ENCODE results near the gene TRIM71. TPM values are rescaled to one million over a fixed set of nuclear protein-coding genes. Genes with fewer than 3 reads are reported as not detected.

TRIM71 gene
- total RNA-seq, 2 experiments from 2014 or later, result not detected

DNA sequence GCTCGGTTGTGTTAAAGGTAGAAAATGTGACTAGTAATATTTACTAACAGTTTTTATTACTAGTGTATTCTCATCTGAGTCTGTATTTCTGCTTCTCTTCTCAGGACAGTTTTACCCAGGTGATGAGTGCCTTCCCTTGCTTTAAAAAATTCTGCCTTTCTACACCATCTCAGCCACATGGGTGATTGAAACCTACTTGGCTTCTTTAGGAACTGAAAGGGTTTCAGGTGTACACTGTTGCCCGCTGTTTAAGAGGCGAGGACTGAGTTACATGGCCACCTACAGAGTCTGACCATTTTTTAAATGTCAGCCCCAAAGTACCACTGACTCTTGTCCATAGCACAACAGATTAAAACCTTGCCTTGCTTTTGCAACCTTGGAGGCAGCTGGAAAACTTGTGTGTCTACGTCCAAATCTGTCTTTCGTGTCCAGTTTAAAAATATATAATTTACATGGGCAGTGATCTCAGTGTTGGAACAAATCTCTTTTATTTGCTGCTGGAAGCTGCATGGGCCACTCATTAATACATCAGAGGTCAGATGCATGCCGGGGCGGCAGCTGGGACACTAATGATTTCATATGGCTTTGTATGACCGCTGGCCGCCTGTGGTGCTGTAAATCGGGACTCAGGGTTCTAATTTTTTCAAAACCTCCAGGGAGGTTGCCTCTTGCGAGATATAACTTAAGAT lies 44.6 kb downstream of the TRIM71 start:
- Mint-ChIP-seq H3K9me3 (ENCODE audit: insufficient read depth) (no peaks in the 10 kb centered on the region), H3K4me3 (no peak overlapping the region), H3K36me3 (ENCODE audit: low read depth) (no peaks in the 10 kb centered on the region), H3K4me1 (ENCODE audit: low read depth) (no peaks in the 10 kb centered on the region), H3K27me3 (ENCODE audit: low read depth) (peaks cover 4% of the 10 kb centered on the region), H3K27ac (no peak overlapping the region)
- DNase-seq (no peak), ATAC-seq (no peak)
- ChIA-PET POLR2A (no interaction called here), CTCF (no interaction called here)

DNA sequence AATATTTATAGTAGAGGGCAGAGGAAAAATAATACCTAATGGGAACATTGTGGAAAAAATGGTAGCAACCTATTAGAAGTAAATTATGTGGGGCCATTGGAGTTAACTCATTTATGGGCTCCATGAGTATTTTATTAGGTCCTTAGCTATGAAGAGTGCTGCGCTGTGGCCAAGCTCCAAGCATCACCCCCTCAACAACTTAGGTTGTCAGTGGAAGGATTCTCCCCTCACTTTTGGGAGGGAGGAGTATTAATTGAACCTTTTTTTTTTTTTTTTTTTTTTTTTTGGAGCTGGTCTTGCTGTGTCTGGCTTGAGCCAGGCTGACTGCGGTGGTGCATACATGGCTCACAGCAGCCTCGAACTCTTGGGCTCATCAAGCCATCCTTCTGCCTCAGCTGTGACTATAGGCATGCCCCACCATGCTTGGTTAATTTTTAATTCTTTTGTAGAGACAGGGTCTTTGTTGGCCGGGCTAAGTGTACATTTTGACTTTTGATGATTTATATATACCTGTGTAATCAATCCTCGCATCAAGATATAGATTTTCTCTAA lies 45.2 kb downstream of the TRIM71 start:
- Mint-ChIP-seq H3K27ac (no peak overlapping the region), H3K27me3 (ENCODE audit: low read depth) (peaks cover 3% of the 10 kb centered on the region), H3K4me3 (no peak overlapping the region), H3K9me3 (ENCODE audit: insufficient read depth) (no peaks in the 10 kb centered on the region), H3K4me1 (ENCODE audit: low read depth) (no peaks in the 10 kb centered on the region), H3K36me3 (ENCODE audit: low read depth) (no peaks in the 10 kb centered on the region)
- ATAC-seq, result no peak
- POLR2A ChIA-PET, result no interaction called here
- CTCF ChIA-PET, result no interaction called here
- DNase-seq, result no peak

DNA sequence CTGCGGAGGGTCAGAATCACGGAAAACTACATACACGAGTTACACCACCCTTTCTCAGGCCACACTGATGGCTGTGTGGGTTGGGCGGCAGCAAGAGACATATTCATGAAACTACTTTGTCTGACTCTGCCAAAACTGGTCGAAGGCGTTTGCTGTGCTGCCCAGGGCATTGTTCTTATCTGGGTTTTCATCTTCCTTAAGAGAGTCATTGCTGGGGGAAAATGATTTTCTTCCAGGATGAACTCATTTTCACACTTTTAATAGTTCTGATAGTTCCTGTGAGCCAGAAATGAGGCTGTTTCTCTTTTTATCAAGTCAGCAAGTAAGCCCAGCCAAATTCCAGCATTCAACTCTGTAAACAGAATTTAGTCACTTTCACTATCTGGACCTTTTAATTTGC lies 47.6 kb downstream of the TRIM71 start:
- CTCF ChIA-PET, result no interaction called here
- H3K4me1 Mint-ChIP-seq (ENCODE audit: low read depth), result no peaks in the 10 kb centered on the region
- H3K9me3 Mint-ChIP-seq (ENCODE audit: insufficient read depth), result no peaks in the 10 kb centered on the region
- ATAC-seq (no peak), DNase-seq (no peak)
- H3K4me3 Mint-ChIP-seq, result no peak overlapping the region
- POLR2A ChIA-PET, result no interaction called here
- no peaks in the 10 kb centered on the region for H3K36me3 Mint-ChIP-seq (ENCODE audit: low read depth)
- H3K27me3 Mint-ChIP-seq (ENCODE audit: low read depth), result peaks cover 2% of the 10 kb centered on the region
- no peak overlapping the region for H3K27ac Mint-ChIP-seq

DNA sequence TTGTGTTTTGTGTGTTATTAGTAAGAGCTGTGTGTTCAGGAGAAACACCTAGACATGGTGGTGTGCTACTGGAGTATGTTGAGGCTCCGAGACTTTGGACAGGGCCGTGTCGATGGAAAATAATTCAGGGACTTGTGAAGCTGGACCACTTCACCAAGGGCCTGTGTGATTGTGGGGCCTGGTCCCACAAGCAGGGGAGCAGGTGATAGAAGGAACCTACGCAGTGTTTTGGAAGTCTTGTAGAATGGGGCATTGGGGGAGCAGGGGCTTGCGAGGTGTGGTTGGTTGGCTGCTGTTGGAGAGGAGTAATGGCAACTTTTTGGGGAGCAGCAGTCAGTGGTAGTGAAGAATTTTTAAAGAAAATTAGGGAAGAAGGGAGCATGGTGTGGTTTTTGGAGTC lies 48.7 kb downstream of the TRIM71 start:
- CTCF ChIA-PET, result no interaction called here
- Mint-ChIP-seq H3K4me3 (no peak overlapping the region), H3K9me3 (ENCODE audit: insufficient read depth) (no peaks in the 10 kb centered on the region), H3K27me3 (ENCODE audit: low read depth) (peaks cover 4% of the 10 kb centered on the region), H3K27ac (no peak overlapping the region), H3K36me3 (ENCODE audit: low read depth) (no peaks in the 10 kb centered on the region), H3K4me1 (ENCODE audit: low read depth) (no peaks in the 10 kb centered on the region)
- DNase-seq (no peak), ATAC-seq (no peak)
- POLR2A ChIA-PET, result no interaction called here

DNA sequence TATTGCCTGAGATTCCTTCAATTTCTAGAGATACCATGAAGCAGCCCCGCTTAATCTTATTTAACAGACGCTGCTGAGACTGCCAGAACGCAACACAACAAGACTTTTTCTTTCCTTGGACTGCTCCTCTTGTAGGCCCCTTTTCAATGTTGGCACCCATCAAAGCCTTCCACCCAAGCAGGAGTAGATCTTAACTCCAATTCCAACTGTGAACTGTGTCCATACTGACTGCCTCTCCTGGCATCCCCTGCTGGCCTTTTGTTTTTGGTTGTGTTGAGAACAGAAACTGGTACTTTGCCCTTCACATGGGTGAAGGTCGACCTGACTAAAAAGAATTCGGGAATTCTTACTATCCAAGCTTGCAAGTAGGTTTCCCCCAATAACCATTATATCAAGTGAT lies 50.2 kb downstream of the TRIM71 start:
- Mint-ChIP-seq H3K4me1 (ENCODE audit: low read depth) (no peaks in the 10 kb centered on the region), H3K27me3 (ENCODE audit: low read depth) (peaks cover 8% of the 10 kb centered on the region), H3K9me3 (ENCODE audit: insufficient read depth) (no peaks in the 10 kb centered on the region), H3K36me3 (ENCODE audit: low read depth) (no peaks in the 10 kb centered on the region), H3K4me3 (no peak overlapping the region), H3K27ac (no peak overlapping the region)
- POLR2A ChIA-PET, result no interaction called here
- ATAC-seq (no peak), DNase-seq (no peak)
- CTCF ChIA-PET, result no interaction called here

DNA sequence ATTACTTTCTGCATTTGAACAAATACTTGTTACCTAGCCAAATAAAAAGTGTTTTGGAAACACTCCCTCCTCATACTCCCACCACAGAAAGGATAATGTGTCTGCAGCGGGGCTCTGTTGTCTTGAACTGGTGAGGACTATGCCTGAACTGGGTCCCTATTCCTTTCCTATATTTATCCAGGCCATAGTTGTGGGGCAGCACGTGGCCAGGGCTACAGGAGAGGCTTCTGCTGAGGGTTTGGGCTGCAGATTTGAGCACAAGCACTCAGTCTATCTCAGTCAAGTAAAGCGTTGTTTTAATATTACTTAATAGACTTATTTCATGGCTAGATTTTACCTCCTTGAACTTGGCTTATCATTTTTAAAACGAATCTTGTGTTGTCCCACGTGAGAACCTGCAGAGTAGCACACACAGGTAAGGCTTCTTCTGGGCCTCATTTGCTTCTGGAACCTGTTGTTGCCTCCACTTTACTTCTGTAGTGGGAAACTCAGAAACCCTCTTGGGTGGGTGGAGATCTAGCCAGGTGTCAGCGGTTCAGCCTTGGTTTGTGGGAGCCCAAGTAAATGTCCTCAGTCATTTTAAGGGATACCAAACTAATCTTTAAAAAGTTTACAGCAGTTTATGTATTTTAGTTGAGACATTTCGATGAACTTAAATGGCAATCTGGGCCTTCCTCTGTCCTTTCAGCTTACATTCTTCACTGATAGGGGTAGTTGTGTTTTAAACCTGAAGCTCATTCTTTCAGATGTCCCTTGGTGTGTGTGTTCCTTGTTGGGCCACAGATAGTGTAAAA lies 51.1 kb downstream of the TRIM71 start:
- no peaks in the 10 kb centered on the region for H3K36me3 Mint-ChIP-seq (ENCODE audit: low read depth)
- H3K4me3 Mint-ChIP-seq, result no peak overlapping the region
- no peak for DNase-seq
- H3K9me3 Mint-ChIP-seq (ENCODE audit: insufficient read depth), result no peaks in the 10 kb centered on the region
- no peaks in the 10 kb centered on the region for H3K4me1 Mint-ChIP-seq (ENCODE audit: low read depth)
- H3K27me3 Mint-ChIP-seq (ENCODE audit: low read depth), result peaks cover 15% of the 10 kb centered on the region
- no peak overlapping the region for H3K27ac Mint-ChIP-seq
- ChIA-PET POLR2A (no interaction called here), CTCF (no interaction called here)
- no peak for ATAC-seq

DNA sequence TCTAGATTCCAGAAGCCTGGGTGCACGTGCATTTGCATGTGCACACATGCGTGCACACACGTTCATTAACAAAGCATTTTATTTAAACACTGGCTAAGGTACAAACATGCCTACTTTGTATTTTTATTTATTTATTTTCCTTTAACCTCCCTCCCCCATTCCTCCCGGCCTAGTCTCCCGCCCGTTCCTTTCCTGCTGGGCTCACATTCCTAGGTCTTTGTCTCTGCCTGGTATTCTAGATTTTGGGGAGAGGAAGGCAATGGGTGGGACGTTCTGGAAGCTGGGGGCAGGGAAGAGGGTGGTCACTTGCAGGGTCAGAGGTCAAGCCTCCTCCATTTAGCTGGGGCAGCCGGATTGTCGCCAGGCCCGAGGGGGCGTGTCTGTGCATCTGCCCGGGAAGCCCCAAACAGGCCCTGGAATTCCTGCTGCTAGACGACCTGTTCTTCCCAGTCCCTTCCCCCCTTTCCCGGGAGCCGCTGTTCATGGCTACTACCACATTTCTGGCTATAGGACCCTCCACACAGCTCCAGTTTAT lies 51.8 kb downstream of the TRIM71 start:
- ChIA-PET CTCF (no interaction called here), POLR2A (no interaction called here)
- ATAC-seq (no peak), DNase-seq (no peak)
- Mint-ChIP-seq H3K27me3 (ENCODE audit: low read depth) (peaks cover 15% of the 10 kb centered on the region), H3K9me3 (ENCODE audit: insufficient read depth) (no peaks in the 10 kb centered on the region), H3K4me3 (no peak overlapping the region), H3K4me1 (ENCODE audit: low read depth) (no peaks in the 10 kb centered on the region), H3K36me3 (ENCODE audit: low read depth) (no peaks in the 10 kb centered on the region), H3K27ac (no peak overlapping the region)

DNA sequence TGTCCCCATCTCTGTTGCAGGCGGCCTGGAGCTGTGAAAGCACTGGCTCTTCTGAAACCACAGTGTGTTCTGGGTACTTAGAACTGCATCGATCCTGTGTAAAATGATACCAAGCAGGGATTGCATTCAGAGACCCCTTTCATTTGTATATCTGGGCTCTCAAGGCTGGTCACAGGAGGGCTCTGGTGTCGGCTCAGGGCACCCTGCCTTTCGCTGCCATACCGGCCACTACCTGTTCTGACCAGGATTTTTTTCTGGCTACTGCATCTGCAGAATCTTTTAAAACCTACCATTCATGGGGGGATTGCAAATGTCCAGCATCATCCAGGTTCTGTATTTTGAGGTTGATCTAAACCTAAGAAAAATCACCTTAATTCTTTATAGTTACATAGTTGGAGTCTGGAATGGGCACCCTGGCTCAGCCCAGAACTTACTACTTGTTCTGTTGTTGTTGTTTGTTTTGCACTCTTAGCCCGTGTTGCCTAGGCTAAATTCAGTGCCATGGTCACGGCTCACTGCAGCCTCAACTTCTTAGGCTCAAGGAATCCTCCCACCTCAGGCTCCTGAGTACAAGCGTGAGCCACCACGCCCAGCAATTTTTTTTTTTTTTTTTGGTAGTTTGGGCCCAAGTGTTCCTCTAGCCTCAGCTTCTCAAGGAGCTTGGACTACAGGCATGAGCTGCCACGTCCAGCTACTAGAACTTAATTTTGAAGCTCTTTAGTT lies 52.7 kb downstream of the TRIM71 start:
- DNase-seq (no peak), ATAC-seq (no peak)
- Mint-ChIP-seq H3K9me3 (ENCODE audit: insufficient read depth) (no peaks in the 10 kb centered on the region), H3K4me1 (ENCODE audit: low read depth) (no peaks in the 10 kb centered on the region), H3K36me3 (ENCODE audit: low read depth) (no peaks in the 10 kb centered on the region), H3K27ac (no peak overlapping the region), H3K27me3 (ENCODE audit: low read depth) (peaks cover 15% of the 10 kb centered on the region), H3K4me3 (no peak overlapping the region)
- ChIA-PET CTCF (interaction anchor here (1.0 kb wide), 1 partner anchor 502 kb away, joined by 3 read pairs; no protein-coding TSS in a partner anchor), POLR2A (no interaction called here)

DNA sequence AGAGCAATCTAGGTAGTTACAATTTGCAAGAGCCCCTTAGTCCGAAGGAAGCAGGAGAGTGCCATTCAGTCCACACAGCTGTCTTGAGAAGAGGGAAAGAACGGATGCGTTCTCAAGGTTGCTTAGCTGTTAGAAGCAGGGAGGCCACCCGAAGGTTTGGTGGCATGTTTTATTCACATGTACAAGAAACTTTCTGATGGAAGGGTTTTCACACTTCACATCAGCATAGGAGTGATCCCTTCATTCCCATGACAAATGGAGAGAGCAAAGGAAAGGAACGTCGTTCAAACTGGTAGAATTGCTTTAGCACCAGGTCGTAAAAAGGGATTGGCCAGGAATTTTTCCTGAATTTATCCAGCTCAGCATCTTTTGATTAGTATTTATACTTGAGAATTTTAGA lies 53.5 kb downstream of the TRIM71 start:
- H3K4me1 Mint-ChIP-seq (ENCODE audit: low read depth), result no peaks in the 10 kb centered on the region

DNA sequence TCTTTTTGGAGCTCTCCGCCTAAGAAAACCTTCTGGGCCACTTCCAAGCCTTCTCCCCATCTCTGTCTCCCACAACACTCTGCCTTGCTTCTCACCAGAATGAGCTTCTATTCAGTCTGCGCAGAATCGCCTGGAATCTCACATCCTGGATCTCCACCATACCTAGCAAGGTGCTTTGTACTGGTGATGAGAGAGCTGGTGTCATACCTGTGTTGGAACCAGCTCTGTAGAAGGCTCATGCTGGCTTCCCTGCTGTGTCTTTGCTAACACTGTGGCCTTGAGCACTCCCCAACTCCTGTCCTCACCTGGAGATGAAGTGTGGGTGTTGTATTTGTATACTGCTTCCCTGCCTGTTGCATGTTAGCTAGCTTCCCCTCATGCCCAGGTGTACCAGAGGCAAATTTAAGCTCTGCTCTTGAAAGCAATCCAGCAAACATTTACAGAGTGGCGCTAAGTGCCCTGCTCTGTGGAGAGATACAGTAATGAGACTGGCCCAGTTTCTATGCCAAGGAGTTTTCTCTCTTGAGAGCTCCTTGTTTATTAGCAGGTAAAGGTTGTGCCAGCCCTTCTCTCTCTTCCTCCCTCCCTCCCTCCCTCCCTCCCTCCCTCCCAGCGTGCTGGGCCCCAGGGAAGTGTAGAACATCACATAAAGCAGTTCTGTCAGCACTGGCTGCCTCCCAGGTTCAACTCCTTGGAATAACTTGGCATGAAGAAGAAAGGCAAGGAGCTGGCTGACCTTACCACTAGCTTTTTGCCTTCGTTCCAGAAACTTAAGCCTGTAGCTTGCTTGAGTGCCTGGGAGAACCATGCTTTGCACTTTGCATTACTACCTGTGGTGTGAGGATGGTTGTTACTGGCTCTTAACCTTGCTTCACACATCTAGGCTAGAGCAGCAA lies 54.9 kb downstream of the TRIM71 start:
- Mint-ChIP-seq H3K36me3 (ENCODE audit: low read depth) (no peaks in the 10 kb centered on the region), H3K27ac (no peak overlapping the region), H3K4me3 (no peak overlapping the region), H3K27me3 (ENCODE audit: low read depth) (peaks cover 30% of the 10 kb centered on the region), H3K4me1 (ENCODE audit: low read depth) (no peaks in the 10 kb centered on the region), H3K9me3 (ENCODE audit: insufficient read depth) (no peaks in the 10 kb centered on the region)
- ATAC-seq, result no peak
- POLR2A ChIA-PET, result no interaction called here
- CTCF ChIA-PET, result no interaction called here
- DNase-seq, result no peak

More for the DNA sequence above, 53.5 kb downstream of the TRIM71 start:
- POLR2A ChIA-PET, result no interaction called here
- CTCF ChIA-PET, result interaction anchor here (1.0 kb wide), 1 partner anchor 502 kb away, joined by 3 read pairs; no protein-coding TSS in a partner anchor
- no peak for DNase-seq
- H3K36me3 Mint-ChIP-seq (ENCODE audit: low read depth), result no peaks in the 10 kb centered on the region
- H3K27me3 Mint-ChIP-seq (ENCODE audit: low read depth), result peaks cover 20% of the 10 kb centered on the region
- H3K4me3 Mint-ChIP-seq, result no peak overlapping the region
- H3K27ac Mint-ChIP-seq, result no peak overlapping the region
- no peaks in the 10 kb centered on the region for H3K9me3 Mint-ChIP-seq (ENCODE audit: insufficient read depth)
- ATAC-seq, result no peak

DNA sequence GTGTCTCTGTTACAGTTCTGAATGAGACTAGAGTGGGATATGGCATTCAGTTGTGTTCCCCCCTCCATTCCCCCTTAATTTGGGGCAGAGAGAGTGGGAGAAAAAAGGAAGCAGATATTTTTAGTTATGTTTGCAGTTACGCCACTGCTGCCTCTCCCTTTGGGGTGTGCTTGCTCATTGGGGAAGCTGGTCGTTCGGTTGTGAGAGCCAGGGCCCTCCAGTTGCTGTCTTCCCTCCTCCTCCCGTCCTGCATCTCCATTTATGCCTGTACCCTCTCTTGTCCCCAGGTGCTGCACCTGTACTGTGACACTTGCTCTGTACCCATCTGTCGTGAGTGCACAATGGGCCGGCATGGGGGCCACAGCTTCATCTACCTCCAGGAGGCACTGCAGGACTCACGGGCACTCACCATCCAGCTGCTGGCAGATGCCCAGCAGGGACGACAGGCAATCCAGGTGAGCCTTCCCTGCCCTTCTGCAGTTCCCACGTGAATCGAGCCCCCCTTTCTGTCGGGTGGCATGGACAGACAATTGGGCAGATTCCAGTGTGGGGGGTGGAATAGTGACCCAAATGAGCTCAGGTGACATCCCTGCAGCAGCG lies 55.8 kb downstream of the TRIM71 start:
- DNase-seq (no peak), ATAC-seq (no peak)
- Mint-ChIP-seq H3K9me3 (ENCODE audit: insufficient read depth) (no peaks in the 10 kb centered on the region), H3K27me3 (ENCODE audit: low read depth) (peaks cover 31% of the 10 kb centered on the region), H3K4me1 (ENCODE audit: low read depth) (no peaks in the 10 kb centered on the region), H3K4me3 (no peak overlapping the region), H3K27ac (no peak overlapping the region), H3K36me3 (ENCODE audit: low read depth) (no peaks in the 10 kb centered on the region)
- ChIA-PET CTCF (no interaction called here), POLR2A (no interaction called here)
